Measurements from ENCODE around the gene THSD4.
"Not testable (repeated sequence)": the region's sequence is repeated elsewhere in the genome, so short reads cannot be mapped to it uniquely, and the experiment has no call there.

Gene THSD4

GRCh38 chr15:71124937-71125790 is 9.9 kb downstream of the THSD4 start:
- no peak for DNase-seq

DNA sequence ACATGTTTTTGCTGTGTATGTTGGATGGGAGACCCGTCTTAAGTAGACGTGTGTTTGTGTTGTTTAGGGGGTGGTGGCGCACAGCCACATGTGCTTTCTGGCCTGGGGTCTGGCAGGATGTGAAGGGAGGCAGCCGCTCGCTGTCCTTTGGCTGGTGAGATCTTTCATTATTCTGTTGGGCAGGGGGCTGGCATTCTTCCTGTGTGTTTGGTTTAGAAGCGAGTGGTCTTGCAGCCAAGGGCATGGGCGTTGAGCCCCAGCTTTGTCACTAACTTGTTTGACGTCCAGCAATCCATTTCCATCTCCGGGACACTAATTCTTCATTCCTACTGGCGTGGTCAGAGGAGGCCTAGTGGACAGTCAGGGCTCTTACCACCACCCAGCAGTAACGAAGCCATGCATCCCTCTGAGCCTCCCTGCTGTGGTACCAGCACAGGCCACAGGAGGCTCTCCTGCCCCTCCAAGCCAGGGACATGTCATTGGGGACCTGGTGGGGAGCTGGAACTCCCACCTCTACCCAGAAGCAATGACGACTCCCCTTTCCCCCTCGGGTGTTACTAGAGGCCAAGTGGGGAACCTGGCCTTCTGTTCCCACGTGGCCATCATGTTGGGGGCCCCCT is 10.7 kb downstream of the THSD4 start:
- DNase-seq = no peak

GRCh38 chr15:71127083-71127482 is 11.8 kb downstream of the THSD4 start:
- no peak for DNase-seq

GRCh38 chr15:71128159-71128558 is 12.9 kb downstream of the THSD4 start:
- not testable (repeated sequence) for DNase-seq

GRCh38 chr15:71128939-71129562 is 13.8 kb downstream of the THSD4 start:
- DNase-seq = no peak

- no peak for DNase-seq
Observed at GRCh38 chr15:71129669-71130068, 14.4 kb downstream of the THSD4 start.

- DNase-seq = no peak
Observed at GRCh38 chr15:71131601-71132362, 16.5 kb downstream of the THSD4 start.

DNA sequence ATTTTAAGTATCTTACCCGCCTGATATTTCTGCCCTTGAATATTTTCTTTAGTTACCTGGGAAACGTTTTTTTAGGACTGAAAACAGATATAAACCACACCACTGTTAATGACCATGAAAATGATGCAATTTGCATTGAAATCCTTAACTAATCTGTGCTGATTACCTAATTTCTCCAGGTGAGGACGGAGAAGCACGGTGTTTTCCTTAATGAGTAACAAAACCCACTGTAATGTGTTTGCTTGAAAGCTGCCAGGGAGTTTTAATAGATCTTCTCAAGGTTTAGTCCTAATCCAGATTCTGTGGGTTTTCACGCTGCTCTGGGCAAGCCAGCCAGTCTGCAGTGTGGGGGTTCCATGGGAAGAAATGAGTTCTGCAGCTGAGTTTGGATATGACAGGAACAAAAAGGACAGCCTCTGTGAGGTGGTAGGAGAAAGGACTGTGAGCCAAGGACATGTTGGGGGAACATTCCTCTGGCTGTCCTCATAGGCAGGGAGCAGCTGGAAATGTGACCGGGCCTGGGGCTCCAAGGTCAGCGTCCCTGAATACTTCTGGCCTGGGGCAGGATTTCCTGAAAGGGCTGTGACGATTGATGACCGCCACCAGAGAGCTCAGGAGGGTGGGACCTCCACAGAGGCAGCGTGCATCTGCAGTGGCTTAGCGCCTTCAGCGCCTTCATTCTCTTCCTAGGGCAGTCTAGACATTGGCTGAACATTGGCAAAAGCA is 18.6 kb downstream of the THSD4 start:
- no peak for DNase-seq

DNA sequence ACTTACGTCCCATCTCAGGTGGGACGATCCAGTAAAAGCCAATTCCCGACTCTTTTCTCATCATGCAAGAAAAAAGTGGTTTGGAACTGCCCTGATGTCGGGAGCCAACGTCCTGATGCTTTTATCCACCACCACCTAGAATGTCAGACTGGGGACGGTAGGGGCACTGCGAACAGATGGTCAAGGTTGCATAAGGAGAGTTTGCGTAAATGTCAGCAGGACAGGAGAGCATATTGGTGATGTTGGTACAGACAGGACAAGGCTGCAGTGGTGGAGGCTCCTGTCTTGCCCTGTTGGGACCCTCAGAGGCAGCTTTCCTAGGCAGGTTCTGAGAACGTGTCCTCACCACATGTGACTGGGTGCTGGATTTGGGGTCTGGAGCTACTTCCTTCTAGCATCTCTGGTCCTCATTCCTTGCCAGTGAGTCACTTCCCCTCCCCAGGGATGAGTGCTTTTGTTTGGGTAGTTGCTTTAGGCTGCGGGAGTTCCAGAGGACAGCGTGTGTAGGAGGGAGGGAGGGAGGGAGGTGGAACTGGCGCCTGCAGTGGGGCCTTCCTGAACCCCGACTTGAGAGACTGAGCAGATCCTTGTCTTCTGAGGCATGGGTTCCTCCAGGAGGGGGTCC is 21.0 kb downstream of the THSD4 start:
- no peak for DNase-seq

GRCh38 chr15:71136793-71137518 is 21.7 kb downstream of the THSD4 start:
- DNase-seq = no peak

DNA sequence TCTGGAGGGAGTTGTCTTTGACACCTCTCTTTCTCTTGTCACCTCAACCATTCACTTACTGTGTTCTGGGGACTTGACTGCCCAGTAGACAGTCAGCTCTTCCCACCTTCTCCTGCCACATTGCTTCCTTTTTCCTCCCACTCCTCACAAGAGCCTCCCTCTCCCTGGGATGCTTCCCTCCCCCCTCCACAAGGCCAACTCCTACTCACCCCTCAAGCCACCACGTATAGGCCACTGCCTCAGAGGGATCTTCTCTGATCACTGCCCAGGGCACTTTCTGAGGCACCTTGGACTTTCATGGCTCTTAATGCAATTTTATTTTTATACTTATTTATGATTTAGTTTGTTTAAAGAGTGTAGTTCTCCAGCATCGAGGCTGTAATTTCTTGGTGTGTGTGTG is 23.2 kb downstream of the THSD4 start:
- no peak for DNase-seq

GRCh38 chr15:71139241-71139640 is 24.0 kb downstream of the THSD4 start:
- DNase-seq = no peak

DNA sequence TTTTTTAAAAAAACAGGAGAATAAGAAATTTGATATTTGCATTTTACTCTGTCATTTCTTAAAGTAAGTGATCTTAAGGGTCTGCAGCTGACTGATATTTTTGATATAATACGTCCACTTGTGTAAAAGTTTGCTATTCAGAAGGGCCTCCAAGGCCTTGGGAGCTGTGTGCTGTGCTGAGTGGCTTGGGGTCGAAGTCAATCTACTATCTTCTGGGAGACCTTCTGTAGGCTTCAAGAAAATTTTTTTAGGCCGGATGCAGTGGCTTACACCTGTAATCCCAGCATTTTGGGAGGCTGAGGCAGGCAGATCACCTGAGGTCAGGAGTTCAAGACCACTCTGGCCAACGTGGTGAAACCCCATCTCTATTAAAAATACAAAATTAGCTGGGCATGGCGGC is 26.3 kb downstream of the THSD4 start:
- DNase-seq = no peak

GRCh38 chr15:71142780-71143179 is 27.5 kb downstream of the THSD4 start:
- no peak for DNase-seq

DNA sequence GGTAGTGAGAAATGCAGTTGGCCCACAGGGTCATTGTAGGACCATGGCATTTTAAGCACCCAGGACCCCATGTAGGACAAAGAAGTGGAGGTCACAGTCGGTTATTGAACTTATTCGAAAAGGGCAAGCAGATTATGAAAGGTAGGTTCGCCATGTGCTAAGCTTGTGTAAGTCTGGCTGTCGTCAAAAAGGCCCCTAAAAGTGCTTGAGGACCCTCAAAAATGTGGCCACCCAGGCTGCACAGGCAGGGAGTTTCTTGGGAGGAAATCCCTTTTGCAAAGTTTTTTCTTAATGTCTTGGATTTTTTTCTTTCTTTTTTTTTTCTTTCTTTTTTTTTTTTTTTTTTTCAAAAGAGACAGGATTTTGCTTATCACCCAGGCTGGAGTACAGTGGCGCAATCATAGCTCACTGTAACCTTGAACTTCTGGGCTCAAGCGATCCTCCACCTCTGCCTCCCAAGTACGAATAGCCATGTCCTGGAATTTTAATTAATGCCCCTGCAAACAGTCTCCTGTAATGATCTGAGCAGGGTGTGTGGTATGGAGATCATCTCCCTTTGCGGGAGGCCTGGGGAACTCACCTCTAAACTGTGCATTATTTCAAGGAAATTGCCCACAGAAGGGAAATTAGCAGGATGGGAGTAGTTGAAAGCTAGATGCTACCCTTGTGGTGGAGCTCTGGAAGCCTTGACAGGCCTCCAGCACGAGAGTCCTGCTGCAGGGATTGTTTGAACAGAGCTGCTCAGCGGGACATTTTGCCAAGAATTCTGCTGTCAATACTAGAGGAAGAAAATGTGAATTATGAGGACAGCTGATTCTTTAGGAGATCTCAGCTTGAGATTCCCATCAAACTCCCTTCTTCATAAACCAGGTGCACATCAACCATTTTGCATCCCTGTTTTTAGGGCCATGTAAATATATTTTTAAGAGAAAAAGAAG is 28.4 kb downstream of the THSD4 start:
- DNase-seq = no peak

DNA sequence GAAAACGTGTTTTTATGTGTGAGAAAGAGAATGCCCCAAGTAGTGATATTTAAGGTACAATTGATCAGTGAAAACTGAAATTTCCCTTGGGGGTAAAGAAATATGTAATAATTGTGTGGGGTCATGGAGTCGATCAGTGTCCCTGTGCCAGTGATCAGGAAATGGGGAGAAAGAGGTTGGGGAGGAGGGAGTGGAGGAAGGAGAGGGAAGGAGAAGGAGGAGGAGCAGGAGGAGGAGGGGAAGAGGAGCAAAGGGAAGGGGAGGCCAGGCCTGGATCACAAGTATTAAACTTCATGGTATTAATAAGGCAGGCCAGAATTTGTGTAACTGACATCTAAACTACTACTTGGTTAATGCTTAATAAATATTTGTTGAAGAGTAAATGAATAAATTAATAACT is 30.4 kb downstream of the THSD4 start:
- no peak for DNase-seq

DNA sequence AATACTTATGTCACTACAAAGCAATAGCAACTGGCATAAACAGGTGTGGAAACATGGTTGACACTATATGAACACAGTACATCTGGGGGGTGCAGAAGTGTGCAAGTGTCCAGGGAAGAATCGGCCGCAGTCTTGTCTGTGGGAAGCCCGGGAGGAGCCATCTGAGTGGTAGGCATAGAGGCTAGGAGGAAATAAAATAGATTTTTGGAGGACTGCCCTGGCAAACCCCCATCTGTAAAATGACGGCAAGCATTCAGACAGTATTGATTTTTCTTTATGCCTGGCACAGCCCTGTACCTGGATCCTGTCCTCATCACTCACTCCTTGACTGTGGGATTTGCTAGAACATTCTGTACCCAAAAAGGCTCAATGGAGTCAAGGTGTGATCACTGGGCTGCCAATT is 31.3 kb downstream of the THSD4 start:
- DNase-seq = no peak

- no peak for DNase-seq
Observed at GRCh38 chr15:71148048-71148447, 32.8 kb downstream of the THSD4 start.

- no peak for DNase-seq
Observed at GRCh38 chr15:71149646-71150557, 34.6 kb downstream of the THSD4 start.

Data from CD4-positive, alpha-beta T cell treated with Interleukin-4 for 1 hour (primary cell).